B cell (primary cell): Measurements from ENCODE around the gene SORT1.

Experiments used
- CTCF ChIP-seq: fragments of 200-600 bp; IDR thresholded peaks from one replicate; pipeline ENCODE4 v1.8.0; 2022; ENCODE audit warnings: antibody characterized with exemption, mild to moderate bottlenecking
- EZH2 ChIP-seq: IDR thresholded peaks from 2 replicates; pipeline ENCODE4 v1.6.1; 2012; ENCODE audit warnings: borderline replicate concordance, low read depth, mild to moderate bottlenecking, moderate library complexity, low read length; ENCODE audit not compliant: insufficient read depth, poor library complexity, severe bottlenecking

- TF ChIP-seq CTCF, result no peak
- TF ChIP-seq EZH2, result no peak
Measured at GRCh38 chr1:109361649-109362048, 36.1 kb downstream of the SORT1 start.
